Gastroesophageal sphincter (tissue), 4 donors: ENCODE results near the gene C19orf38. TPM values are rescaled to one million over a fixed set of nuclear protein-coding genes. Genes with fewer than 3 reads are reported as not detected.
"Not testable (repeated sequence)": the region's sequence is repeated elsewhere in the genome, so short reads cannot be mapped to it uniquely, and the experiment has no call there.

Source experiments
- ATAC-seq: fragments of 150-250 bp; one replicate; pipeline ENCODE4 v1.9.1; 2016; ENCODE audit warnings: mild to moderate bottlenecking, moderate library complexity
- H3K27ac ChIP-seq, 4 donors: fragments of 200-600 bp; sonication (generic) in 3 of 4; 1 replicate in 3 of 4; 2 replicates in 1 of 4; pipeline ENCODE4 v1.5.1; 2016 to 2019
- H3K27me3 ChIP-seq: fragments of 200-600 bp; sonication (generic); one replicate; pipeline ENCODE4 v1.5.1; 2019
- H3K36me3 ChIP-seq, 2 donors: fragments of 200-600 bp; sonication (generic); one replicate each; pipeline ENCODE4 v1.5.1; 2019; ENCODE audit warnings: control low read depth in 1 of 2
- H3K4me1 ChIP-seq, 3 donors: fragments of 200-600 bp; sonication (generic); 1 replicate in 2 of 3; 2 replicates in 1 of 3; pipeline ENCODE4 v1.5.1; 2016 to 2019; ENCODE audit warnings: control low read depth in 2 of 3
- H3K4me3 ChIP-seq, 2 donors: fragments of 200-600 bp; sonication (generic); one replicate each; pipeline ENCODE4 v1.5.1; 2019; ENCODE audit warnings: mild to moderate bottlenecking in 1 of 2, moderate library complexity in 1 of 2
- H3K9me3 ChIP-seq, 3 donors: fragments of 200-600 bp; sonication (generic); one replicate each; pipeline ENCODE4 v1.5.1; 2017 to 2019; ENCODE audit warnings: control low read depth in 2 of 3
- EP300 ChIP-seq: sonication (generic); formaldehyde crosslinking; IDR thresholded peaks from one replicate; pipeline ENCODE4 v1.6.1; 2017; ENCODE audit warnings: antibody characterized with exemption, mild to moderate bottlenecking
- POLR2A ChIP-seq, 2 donors: fragments of 450-650 bp; IDR thresholded peaks; one replicate each; pipeline ENCODE4 v1.6.1; 2017; ENCODE audit warnings: antibody characterized with exemption in 2 of 2, mild to moderate bottlenecking in 2 of 2, moderate library complexity in 1 of 2
- POLR2AphosphoS5 ChIP-seq: sonication (generic); formaldehyde crosslinking; IDR thresholded peaks from one replicate; pipeline ENCODE4 v1.6.1; 2017; ENCODE audit warnings: antibody characterized with exemption
- WGBS, 2 donors: methylation state at CpG; one replicate each; pipeline ENCODE4 v1.1.5; 2018; ENCODE audit warnings: low coverage in 1 of 2; 5-methylcytosine and 5-hydroxymethylcytosine counted together
- total RNA-seq, 4 donors: library from RNA; depleted of rRNA; stranded (reverse); fragments of >200 nt; gene quantifications; one replicate each; pipeline ENCODE4 v1.1.0, GENCODE V29; 2016
- TF ChIP-seq, protein P1 (sequence below), 4 experiments: fragments of 200-600 bp in 2 of 4; fragments of 450-650 bp in 2 of 4; sonication (generic) in 1 of 4; IDR thresholded peaks; one replicate each; pipeline ENCODE4 v1.5.1; 2017 to 2019; ENCODE audit warnings: antibody characterized with exemption in 4 of 4, mild to moderate bottlenecking in 2 of 4, moderate library complexity in 2 of 4

C19orf38 gene
- total RNA-seq, 4 donors from 2014 or later = 0.89 to 3.1 (median 2.1) TPM; not detected in 1

DNA sequence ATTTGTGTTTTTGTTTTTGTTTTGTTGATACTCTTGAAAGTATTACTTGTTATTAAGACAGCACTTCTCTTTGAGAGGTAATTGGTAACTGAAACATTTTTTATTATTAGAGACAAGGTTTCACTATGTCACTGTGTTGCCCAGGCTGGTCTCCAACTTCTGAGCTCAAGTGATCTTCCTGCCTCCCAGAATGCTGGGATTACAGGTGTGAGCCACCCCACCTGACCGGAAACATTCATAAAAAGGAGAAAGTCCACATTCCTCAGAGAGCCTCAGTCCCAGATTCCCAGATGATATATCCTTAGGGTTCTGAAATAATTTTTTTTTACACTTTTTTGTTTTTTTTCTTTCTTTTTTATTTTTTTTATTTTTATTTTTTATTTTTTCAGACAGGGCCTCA lies 25.8 kb downstream of the C19orf38 start:
- Histone ChIP-seq H3K36me3 (no peaks in the 10 kb centered on the region), H3K4me1 (peaks cover 0 to 78% (median 32%) of the 10 kb centered on the region in 3 donors), H3K27ac (no peak overlapping the region), H3K27me3 (no peaks in the 10 kb centered on the region), H3K4me3 (no peak overlapping the region), H3K9me3 (no peaks in the 10 kb centered on the region)
- WGBS, 2 donors = 70 to 100% methylated on average over 1 of the region's 1 CpG
- ATAC-seq = no peak
- TF ChIP-seq POLR2AphosphoS5 (no peak), EP300 (no peak), POLR2A (IDR thresholded peaks at IDR 0.05) (no peak)
- TF ChIP-seq, protein P1, sequence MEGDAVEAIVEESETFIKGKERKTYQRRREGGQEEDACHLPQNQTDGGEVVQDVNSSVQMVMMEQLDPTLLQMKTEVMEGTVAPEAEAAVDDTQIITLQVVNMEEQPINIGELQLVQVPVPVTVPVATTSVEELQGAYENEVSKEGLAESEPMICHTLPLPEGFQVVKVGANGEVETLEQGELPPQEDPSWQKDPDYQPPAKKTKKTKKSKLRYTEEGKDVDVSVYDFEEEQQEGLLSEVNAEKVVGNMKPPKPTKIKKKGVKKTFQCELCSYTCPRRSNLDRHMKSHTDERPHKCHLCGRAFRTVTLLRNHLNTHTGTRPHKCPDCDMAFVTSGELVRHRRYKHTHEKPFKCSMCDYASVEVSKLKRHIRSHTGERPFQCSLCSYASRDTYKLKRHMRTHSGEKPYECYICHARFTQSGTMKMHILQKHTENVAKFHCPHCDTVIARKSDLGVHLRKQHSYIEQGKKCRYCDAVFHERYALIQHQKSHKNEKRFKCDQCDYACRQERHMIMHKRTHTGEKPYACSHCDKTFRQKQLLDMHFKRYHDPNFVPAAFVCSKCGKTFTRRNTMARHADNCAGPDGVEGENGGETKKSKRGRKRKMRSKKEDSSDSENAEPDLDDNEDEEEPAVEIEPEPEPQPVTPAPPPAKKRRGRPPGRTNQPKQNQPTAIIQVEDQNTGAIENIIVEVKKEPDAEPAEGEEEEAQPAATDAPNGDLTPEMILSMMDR (IDR thresholded peaks at IDR 0.05) = no peak

DNA sequence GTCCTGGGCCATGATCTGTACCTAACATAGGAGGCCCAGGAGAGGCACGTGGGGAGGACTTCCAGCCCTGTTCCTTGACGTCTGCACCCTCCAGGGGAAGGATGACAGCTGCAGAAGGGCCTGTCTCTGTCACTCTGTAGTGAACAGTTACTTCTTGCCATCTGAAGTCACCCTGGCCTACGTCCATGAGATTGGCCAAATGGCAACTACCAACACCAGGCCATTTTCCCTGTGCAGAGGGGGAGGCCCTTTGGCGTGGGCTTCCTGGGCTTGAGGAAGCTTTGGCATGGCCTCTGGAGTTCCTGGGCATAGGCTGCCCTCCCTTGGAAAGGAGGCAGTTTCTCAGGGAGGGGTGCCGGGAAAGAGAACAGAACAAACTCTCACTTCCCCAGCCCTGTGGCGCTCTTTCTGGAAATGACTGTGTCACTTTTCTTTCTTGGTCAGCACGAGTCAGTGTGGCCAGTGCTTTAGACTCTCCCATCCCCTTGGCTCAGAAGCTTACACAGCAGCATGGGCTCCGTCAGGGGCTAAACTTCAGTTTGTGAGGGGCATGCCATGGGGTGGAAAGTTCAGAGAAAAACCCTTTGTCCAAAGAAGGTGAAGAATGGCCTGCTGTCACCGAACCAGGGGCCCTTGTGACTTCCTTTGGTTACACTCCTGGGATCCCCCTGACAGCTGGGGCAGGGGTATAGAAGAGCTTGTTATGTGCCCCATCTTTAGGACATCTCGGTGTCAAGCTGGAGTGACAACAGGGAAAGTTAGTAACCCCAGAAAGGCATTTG lies 28.4 kb downstream of the C19orf38 start:
- Histone ChIP-seq H3K9me3 (no peaks in the 10 kb centered on the region), H3K4me1 (peaks cover 0 to 94% (median 35%) of the 10 kb centered on the region in 3 donors), H3K36me3 (no peaks in the 10 kb centered on the region), H3K27ac (peak overlapping the region in 3 of 4 donors; percentile 20 to 51 (median 43)), H3K27me3 (no peaks in the 10 kb centered on the region), H3K4me3 (no peak overlapping the region)
- WGBS, 2 donors = 60% methylated on average over 1 of the region's 10 CpGs; no CpG with 5 or more reads in 1 of the 2 donors
- TF ChIP-seq EP300 = no peak
- TF ChIP-seq POLR2A (IDR thresholded peaks at IDR 0.05) = no peak
- TF ChIP-seq POLR2AphosphoS5 = no peak
- TF ChIP-seq, protein P1 (IDR thresholded peaks at IDR 0.05) = no peak
- ATAC-seq = peak; percentile 31

- not testable (repeated sequence) for H3K36me3 ChIP-seq, H3K27me3 ChIP-seq, ATAC-seq, H3K9me3 ChIP-seq, H3K4me3 ChIP-seq
- WGBS, 2 donors = 91 to 97% methylated on average over 5 to 9 of the region's 9 CpGs
- Histone ChIP-seq H3K4me1 (peaks cover 0 to 97% (median 36%) of the 10 kb centered on the region in 3 donors), H3K27ac (peak overlapping the region in 2 of 4 donors; percentile 43 to 51)
These were observed 29.4 kb downstream of the C19orf38 start for GRCh38 chr19:10877608-10878007.

DNA sequence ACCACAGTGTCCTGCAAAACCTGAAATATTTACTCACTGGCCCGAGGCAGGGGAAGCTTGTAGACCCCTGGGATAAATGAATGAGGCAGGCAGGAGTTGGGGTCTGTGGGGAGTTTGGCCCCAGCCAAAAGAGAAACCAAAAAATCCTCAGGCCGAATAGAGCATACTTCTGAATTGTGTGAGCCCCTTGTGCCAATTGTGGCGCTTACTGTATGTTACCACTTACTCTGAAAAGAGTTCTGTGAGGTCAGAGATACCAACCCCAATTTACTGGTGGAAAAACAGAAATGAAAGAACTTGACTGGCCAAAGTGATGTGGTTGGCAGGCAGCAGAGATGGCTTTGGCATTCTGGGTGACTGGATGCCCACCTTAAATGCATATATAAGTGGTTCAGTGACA lies 30.0 kb downstream of the C19orf38 start:
- H3K27ac ChIP-seq = no peak overlapping the region
- no peak for ATAC-seq
- H3K4me1 ChIP-seq = peaks cover 0 to 96% (median 30%) of the 10 kb centered on the region in 3 donors
- no peaks in the 10 kb centered on the region for H3K9me3 ChIP-seq
- TF ChIP-seq POLR2A (IDR thresholded peaks at IDR 0.05) = no peak
- no peak for TF ChIP-seq EP300
- TF ChIP-seq, protein P1 (IDR thresholded peaks at IDR 0.05) = no peak
- TF ChIP-seq POLR2AphosphoS5 = no peak
- 60 to 74% methylated on average over 1 to 3 of the region's 3 CpGs for WGBS, 2 donors
- H3K36me3 ChIP-seq = no peaks in the 10 kb centered on the region
- no peaks in the 10 kb centered on the region for H3K27me3 ChIP-seq
- H3K4me3 ChIP-seq = no peak overlapping the region

DNA sequence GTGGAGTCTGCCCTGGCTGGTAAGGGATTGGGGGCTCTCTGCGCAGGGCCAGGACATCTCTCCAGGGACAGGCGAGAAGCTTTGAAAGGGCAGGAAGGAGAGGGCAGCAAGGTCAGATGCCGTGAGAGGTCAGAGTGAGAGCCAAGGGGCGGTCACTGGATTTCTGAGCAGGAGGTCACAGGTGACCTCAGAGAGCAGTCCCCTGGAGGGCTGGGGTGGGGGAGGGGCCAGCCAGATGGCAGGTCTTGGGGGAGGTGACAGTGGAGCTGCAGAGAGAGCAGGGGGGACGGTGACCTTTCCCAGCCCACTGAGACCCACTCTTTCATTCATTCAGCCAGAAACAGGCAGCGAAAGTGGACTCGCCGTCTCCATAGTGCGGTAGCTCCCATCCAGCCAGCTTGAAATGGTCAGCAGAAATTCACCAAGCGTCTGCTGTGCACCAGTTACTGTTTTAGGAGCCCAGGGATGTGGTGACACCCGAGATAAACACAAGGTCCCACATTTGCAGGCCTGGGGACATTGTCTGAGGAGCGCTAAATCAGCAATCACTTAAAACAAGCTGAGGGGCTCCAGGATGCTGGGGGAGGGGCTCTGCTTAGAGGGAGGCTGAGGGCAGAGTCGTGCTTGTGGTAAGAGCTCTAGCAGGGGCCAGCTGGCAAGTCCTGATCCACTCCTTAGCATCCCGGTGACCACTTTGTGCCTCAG lies 33.3 kb downstream of the C19orf38 start:
- ATAC-seq = no peak
- Histone ChIP-seq H3K9me3 (no peaks in the 10 kb centered on the region), H3K36me3 (no peaks in the 10 kb centered on the region), H3K4me3 (no peak overlapping the region), H3K27me3 (no peaks in the 10 kb centered on the region), H3K4me1 (peaks cover 0 to 83% (median 30%) of the 10 kb centered on the region in 3 donors), H3K27ac (no peak overlapping the region)
- no peak for TF ChIP-seq EP300
- TF ChIP-seq POLR2AphosphoS5 = no peak
- no peak for TF ChIP-seq POLR2A (IDR thresholded peaks at IDR 0.05)
- TF ChIP-seq, protein P1 (IDR thresholded peaks at IDR 0.05) = no peak
- WGBS, 2 donors = 62 to 90% methylated on average over 2 to 4 of the region's 14 CpGs
